ENCODE results near the gene SLC22A9.
"Not testable (repeated sequence)": the region's sequence is repeated elsewhere in the genome, so short reads cannot be mapped to it uniquely, and the experiment has no call there.

SLC22A9 gene

DNA sequence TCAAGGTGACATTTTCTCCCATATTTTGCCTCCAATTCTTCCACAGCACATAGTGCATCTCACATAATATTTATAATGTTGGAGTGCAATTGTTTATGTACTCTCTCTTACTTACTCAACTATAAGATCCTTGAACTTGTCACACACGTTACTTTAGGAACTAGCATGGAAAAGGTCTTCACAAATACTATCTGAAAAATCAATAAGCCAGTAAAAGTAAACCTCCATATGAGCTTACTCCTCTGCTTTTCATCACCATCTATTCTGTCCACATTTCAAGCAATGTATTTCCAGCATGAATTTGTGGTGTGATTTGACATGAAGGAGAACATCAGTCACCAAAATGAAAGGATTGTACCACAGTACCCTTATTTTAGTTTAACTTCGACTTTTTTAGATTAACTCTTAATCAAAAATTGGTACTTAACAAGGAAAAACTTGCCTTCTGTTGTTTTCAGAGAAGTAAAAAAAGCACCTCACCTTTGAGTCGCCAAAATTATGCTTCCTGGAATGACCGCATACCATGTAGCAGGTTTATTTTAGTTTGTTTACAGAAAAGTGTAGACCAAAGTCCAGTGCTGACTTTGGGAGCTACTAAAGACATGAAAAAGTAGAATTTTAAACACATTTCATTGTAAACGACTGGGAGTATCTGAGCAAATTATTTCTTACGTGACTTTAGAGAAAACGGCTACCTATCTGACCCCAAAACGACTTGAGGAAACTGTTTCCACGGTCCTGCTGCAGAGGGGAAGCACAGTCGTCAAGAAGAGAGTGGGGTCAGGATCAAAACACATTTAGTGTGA is at the start of gene SLC22A9:
TSS of gene SLC22A9 (plus strand) at position 621 of the 806 bp plus-strand sequence. CDS start 272 bp downstream, outside the sequence.
- no peak for DNase-seq

DNA sequence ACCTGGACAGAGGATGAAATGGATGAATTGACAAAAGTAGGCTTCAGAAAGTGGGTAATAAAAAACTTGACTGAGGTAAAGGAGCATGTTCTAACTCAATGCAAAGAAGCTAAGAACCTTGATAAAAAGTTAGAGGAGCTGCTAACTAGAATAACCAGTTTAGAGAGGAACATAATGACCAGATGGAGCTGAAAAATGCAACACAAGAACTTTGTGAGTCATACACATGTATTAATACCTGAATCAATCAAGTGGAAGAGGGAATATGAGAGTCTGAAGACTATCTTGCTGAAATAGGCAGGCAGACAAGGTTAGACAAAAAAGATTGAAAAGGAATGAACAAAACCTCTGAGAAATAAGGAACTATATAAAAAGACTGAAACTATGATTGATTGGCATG is 47.9 kb upstream of the SLC22A9 start:
- no peak for DNase-seq

DNA sequence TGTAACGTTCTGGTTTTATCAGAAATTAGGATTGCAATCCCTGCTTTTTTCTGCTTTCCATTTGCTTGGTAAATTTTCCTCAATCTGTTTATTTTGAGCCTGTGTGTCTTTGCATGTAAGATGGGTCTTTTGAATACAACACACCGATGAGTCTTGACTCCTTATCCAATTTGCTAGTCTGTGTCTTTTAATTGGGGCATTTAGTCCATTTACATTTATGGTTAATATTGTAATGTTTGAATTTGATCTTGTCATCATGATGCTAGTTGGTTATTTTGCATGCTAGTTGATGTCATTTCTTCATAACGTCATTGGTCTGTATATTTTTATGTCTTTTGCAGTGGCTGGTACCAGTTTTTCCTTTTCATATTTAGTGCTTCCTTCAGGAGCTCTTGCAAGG is 34.5 kb upstream of the SLC22A9 start:
- DNase-seq = not testable (repeated sequence)

DNA sequence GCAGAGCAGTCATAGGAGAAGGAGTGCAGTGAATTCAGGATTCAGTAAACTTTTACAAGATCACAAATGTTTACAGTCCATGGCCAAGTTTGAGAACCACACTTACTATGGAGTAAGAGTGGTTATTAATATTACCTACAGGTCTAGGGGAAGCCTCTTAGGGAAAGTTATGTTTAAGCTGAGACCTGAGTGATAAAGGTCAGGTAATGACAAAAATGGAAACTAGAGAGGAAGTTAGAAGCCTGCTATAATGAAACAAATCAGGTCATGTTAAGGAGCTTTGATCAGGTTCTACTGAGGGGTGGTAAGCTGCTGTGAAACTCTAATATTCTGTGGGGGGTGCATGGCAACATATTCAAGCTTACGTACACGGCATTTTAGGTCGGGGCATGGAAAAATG is 32.5 kb upstream of the SLC22A9 start:
- no peak for DNase-seq

DNA sequence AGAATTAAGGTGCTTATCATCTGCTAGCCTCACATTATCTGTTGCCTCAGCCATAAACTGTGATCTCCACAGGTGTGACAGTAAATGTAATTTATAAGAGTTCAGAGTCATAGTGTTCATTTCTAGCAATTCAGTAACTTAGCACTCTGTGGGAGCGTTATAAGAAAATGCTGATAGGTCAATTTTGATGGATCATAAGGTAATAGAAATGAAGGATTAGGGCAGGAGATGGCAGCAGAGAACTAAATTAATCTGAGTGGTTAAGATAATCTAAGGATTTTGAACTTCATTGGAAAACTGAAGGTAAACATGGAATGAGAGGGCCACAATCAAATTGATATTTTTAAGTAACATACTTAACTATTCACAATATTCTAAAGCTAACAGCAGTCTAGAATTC is 26.5 kb upstream of the SLC22A9 start:
- no peak for DNase-seq

DNA sequence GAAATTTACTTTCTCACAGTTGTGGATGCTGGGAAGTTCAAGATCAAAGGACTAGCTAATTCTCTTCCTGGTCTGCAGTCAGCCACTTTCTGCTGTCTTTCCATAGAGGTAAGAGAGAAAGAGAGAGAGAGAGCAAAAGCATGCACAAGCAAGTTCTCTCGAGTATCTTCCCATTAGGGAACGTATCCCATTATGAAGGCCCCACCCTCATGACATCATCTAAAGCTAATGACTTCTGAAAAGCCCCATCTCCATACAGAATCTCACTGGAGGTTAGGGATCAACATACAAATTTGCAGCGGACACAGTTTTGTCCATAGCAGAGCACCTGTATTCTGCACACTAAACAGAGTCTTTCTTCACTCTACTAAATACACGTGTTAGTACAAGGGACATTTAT is 17.4 kb upstream of the SLC22A9 start:
- DNase-seq = no peak

DNA sequence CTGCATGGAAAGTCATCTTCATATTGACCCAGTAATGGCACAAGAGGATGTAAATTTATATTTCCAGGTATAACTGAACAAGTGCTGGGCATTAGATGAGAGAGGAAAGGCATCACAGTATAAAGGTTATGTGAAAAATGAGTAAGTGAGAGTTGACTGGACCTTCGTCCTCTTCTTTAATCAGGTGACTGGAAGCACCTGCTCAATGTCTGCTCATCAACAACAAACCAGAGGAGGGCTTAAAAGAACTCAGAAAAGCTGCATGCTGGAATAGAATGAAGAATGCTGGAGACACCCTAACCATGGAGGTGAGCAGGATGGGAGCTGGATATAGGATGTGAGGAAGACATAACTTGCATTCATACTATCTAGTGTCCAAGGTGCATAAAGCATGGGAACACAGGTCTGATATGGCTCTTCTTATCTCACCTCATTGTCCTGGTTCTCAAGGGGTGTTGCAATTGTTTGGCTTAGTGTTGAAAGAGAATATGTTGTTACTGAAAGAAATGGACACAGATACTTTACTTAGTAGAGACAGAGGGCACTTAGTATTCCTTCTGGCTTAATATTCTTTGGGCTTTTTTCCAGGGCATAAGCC is 7.3 kb upstream of the SLC22A9 start:
- no peak for DNase-seq

DNA sequence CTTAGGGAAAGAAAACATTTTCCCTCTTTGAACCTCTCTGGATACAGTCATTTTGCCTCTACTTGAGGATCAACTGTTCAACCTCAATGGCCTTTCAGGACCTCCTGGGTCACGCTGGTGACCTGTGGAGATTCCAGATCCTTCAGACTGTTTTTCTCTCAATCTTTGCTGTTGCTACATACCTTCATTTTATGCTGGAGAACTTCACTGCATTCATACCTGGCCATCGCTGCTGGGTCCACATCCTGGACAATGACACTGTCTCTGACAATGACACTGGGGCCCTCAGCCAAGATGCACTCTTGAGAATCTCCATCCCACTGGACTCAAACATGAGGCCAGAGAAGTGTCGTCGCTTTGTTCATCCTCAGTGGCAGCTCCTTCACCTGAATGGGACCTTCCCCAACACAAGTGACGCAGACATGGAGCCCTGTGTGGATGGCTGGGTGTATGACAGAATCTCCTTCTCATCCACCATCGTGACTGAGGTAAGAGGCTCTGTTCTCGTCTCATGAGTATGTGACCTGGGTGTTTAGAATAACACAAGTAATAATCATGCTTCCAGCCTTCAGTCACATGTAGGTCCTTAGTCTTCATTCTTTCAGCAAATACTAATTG is 495 bp downstream of the SLC22A9 start:
- no peak for DNase-seq

DNA sequence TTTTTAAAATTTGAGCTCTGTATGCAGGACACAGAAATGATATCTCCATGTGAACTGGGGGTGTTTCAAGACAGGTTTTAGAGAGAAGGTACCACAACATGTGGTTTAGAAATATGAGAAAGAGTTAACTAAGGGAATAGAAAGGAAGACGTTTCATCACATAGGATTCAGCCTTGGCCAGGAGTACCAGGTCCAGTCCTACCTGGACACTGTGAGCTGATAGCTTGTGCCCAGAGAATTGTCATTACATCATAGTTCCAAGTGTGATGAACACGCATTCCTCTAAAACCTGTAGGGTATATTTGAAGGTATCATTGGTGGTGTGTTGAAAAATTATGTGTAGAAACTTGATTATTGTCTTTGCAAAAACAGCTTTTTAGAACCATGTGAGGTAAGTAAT is 1.8 kb downstream of the SLC22A9 start:
- no peak for DNase-seq

DNA sequence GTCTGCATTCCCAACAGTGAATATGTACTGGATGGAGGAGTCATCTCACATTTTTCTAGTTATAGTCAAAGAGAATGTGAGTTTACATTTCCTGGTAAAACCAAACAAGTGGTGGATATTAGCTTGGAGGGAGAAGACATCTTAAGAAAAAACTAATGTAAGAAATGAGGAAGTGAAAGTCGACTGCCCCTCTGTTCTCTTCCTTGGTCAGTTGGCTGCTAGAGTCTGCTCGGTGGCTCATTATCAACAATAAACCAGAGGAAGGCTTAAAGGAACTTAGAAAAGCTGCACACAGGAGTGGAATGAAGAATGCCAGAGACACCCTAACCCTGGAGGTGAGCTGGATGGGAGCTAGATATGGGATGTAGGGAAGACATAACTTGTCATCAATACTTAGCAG is 5.8 kb downstream of the SLC22A9 start:
- no peak for DNase-seq

DNA sequence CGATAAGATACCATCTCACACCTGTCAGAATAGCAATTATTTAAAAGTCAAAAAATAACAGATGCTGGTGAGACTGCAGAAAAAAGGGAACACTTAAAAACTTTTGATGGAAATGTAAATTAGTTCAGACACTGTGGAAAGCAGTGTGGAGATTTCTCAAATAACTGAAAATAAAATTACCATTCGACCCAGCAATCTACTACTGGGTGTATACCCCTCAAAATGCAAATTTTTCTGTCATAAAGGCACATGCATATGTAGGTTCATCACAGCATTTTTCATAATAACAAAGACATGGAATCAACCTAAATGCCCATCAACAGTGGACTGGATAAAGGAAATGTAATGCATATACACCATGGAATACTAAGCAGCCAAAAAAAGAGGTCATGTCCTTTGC is 10.5 kb downstream of the SLC22A9 start:
- no peak for DNase-seq

DNA sequence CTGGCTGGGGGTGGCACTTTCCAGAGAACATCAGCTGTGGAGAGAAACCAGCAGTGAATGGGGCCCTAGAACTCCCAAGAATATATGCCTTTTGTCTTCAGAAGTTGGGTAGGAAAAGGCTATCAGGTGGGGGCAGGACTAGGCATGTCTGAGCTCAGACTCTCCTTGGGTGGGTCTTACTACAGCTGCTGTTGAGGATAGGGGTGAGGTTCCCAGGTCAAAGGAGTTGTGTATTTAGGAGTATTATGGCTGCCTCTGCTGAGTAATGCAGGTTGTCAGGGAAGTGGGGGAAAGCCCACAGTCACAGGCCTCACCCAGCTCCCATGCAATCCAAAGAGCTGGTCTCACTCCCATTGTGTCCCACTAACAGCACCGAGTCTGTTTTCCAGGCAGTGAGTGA is 26.1 kb downstream of the SLC22A9 start:
- no peak for DNase-seq

DNA sequence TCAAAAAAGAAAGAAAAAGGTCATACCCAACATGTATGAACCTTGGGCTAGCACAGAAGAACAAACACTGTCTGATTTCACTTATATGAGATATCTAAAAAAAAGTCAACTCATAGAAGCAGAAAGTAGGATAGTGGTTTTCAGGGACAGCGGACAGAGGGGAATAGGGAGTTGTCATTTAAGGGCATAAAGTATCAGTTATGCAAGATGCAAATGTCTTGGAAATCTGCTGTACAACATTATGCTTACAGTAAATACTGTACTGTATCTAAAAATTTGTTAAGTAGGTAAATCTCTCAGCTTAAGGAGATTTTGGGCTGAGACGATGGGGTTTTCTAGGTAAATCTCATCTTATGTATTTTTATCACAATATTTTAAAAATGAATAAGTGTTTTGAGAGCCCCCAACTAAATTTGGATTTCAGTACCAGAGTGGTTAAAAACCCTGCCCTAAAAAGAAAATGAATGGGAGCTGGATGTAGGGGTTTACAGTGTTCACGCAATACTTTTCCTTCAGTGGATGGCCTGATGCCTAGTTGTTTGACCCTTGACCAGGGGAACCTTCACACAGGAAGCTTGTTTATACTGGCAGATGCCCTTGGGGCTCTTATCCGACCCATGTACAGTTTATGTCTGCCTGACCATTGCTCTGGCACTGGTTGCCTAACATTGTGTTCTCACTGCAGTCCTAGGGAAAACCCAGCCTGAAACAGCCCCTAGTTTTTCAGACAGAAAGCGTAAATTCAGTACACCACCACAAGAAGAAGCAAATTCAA is 34.8 kb downstream of the SLC22A9 start:
- no peak for DNase-seq

DNA sequence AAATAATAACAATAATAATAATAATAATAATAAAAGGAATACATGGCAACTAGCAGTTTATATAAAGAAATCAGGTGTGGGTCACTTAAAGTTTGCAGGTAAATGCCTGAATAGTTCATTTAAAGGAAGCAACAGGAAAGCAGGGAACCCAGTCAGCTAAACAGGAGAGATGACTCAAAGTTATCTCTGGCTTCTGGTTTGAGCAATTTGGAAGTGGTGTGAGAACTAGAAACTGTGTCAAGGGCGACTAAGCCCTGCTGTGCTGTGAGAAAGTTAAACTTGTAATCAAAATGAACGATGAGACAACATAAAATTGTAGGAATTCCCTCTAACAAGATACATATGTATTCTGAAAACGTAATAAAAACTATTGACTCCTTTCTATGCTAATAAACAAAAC is 35.5 kb downstream of the SLC22A9 start:
- no peak for DNase-seq

DNA sequence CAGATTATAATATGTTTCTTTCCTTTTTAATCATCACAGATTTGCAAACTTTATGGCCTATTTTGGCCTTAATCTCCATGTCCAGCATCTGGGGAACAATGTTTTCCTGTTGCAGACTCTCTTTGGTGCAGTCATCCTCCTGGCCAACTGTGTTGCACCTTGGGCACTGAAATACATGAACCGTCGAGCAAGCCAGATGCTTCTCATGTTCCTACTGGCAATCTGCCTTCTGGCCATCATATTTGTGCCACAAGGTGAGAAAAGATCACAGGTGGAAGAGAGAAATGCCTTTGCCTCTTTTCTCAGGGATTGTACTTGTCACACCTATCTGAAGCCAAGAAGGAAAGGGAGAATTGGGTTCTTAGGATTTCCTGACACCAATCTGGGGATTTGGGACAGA is 36.9 kb downstream of the SLC22A9 start:
- DNase-seq = no peak

DNA sequence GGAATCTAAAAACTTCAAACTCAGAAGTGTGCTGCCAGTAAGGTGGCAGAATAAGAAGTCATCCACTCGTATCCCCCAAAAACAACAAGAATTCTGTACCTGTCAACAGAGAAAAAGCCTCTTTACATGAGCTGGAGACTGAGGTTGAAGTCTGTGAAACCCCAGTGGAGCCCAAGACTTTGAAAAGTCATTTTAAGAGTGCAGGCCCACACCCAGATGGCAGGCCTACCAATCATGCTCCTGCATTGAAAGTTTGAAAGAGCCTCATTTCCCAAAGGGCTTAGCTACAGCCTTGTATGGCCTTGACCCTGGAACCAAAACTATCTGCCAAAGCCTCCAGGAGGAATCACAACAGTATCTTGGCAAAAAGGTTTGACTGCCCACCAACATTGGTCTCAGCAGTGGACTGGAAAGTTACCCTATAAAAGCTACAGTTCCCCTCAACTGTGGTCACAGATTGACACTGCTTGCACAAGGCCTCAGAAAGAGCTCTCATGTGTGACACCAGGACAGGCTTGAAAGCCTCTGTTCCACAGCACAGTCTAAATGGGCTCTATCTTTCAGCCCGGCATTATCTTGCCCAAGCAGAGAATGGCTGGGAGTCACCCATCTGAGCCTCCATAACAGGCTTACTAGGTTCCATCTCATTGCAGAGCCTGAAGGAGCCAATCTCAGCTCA is 47.7 kb downstream of the SLC22A9 start:
- DNase-seq = no peak

DNA sequence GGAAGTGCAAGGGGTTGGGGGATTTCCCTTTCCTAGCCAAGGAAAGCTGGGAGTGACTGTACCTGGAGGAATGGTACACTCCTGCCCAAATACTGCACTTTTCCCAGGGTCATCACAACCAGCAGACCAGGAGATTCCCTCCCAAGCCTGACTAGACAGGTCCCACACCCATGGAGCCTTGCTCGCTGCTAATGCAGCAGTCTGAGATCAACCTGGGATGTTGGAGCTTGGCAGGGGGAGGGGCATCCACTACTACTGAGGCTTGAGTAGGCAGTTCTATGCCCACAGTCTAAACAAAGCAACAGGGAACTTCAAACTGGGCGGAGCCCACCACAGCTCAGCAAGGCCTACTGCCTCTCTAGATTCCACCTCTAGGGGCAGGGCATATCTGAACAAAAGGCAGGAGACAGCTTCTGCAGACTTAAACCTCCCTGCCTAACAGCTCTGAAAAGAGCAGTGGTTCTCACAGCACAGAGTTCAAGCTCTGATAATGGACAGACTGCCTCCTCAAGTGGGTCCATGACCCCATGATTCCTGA is 58.5 kb downstream of the SLC22A9 start:
- no peak for DNase-seq

DNA sequence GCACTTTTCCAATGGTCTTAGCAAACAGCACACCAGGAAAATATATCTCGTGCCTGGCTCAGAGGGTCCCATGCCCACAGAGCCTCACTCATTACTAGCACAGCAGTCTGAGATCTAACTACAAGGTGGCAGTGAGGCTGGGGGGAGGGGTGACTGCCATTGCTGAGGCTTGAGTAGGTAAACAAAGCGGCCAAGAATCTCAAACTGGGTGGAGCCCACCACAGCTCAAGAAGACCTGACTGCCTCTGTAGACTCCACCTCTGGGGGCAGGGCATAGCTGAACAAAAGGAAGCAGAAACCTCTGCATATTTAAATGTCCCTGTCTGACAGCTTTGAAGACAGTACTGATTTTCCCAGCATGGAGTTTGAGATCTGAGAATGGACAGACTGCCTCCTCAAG is 61.1 kb downstream of the SLC22A9 start:
- DNase-seq = not testable (repeated sequence)

DNA sequence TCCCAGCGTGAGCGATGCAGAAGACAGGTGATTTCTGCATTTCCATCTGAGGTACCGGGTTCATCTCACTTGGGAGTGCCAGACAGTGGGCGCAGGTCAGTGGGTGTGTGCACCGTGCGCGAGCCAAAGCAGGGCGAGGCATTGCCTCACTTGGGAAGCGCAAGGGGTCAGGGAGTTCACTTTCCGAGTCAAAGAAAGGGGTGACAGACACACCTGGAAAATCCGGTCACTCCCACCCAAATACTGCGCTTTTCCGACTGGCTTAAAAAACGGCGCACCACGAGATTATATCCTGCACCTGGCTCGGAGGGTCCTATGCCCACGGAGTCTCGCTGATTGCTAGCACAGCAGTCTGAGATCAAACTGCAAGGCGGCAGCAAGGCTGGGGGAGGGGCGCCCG is 65.8 kb downstream of the SLC22A9 start:
- not testable (repeated sequence) for DNase-seq

DNA sequence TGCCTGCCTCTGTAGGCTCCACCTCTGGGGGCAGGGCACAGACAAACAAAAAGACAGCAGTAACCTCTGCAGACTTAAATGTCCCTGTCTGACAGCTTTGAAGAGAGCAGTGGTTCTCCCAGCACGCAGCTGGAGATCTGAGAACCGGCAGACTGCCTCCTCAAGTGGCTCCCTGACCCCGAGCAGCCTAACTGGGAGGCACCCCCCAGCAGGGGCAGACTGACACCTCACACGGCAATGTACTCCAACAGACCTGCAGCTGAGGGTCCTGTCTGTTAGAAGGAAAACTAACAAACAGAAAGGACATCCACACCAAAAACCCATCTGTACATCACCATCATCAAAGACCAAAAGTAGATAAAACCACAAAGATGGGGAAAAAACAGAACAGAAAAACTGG is 66.2 kb downstream of the SLC22A9 start:
- DNase-seq = not testable (repeated sequence)

DNA sequence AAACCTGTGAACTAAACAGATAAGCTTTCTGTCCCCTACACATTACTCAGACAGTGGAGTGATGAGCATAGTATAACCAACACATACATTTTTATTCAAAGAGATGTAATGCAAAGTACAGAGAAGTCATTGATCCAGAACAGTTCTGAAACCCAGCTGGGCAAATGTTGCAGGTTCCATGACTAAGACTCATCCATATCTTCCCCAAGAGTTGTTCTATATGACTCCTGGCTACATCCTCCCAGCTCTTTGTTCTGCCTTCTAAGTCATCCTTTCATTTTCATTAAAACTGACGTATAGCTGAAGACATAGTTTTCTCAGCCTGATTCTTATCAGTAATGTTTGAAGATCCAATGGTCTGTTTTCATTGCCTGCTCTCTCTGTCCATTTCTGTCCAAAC is 74.1 kb downstream of the SLC22A9 start:
- no peak for DNase-seq

DNA sequence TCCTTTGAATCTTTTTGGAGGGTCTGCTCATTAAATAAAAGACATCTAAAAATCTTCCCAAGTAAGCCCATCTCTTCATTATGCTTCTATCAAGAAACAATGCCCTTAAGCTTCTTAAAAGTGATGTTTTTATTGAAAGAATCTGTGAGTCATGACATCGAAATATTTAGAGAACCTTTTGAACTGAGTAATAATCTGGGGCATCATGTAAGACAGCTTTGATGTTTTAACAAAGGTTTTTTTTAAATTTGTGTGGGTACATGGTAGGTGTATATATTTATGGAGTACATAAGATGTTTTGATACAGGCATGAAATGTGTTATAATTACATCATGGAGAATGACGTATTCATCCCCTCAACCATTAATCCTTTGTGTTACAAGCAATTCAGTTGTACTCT is 74.6 kb downstream of the SLC22A9 start:
- DNase-seq = no peak

DNA sequence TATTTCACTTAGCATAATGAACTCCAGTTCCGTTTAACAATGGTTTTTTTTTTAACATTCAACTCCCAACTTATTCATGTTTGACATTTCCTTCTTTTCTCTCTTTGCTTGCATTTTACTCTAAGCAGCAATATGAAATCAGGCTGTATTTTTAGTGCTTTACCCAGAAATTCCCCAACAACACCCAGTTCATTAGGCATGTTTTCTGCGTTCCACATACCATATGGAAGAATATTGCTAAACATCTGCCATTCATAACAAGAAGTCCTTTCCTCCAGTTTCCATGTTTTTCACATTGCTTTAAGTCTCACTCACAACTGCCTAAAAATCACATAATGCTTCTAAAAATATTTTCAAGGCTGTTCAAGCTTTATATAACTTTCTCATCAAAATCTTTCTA is 75.5 kb downstream of the SLC22A9 start:
- DNase-seq = no peak
